Kidney epithelial cell (primary cell): Measurements from ENCODE around the gene MKRN1. TPM values are rescaled to one million over a fixed set of nuclear protein-coding genes. Genes with fewer than 3 reads are reported as not detected.

Source experiments
- DNase-seq: peaks from one replicate; pipeline ENCODE4 v3.0.0-alpha.2; 2010; ENCODE audit warnings: low read depth
- H3K27me3 ChIP-seq: 2 replicates; pipeline ENCODE4 v1.6.0; 2011; ENCODE audit warnings: low read length; ENCODE audit not compliant: control insufficient read depth, insufficient read depth
- H3K36me3 ChIP-seq: 2 replicates; pipeline ENCODE4 v1.5.1; 2011; ENCODE audit warnings: low read length; ENCODE audit not compliant: control insufficient read depth, insufficient read depth
- H3K4me3 ChIP-seq: 2 replicates; pipeline ENCODE4 v1.5.1; 2011; ENCODE audit warnings: low read depth, mild to moderate bottlenecking, control low read depth, low read length
- total RNA-seq: library from RNA; depleted of rRNA; stranded (reverse); fragments of >200 nt; gene quantifications from 2 replicates; pipeline ENCODE4 v1.2.3, GENCODE V29; 2015
- TF ChIP-seq, protein P1 (sequence below): IDR thresholded peaks from 2 replicates; pipeline ENCODE4 v1.5.1; 2011; ENCODE audit warnings: mild to moderate bottlenecking, moderate library complexity, low read length, control low read depth, inconsistent platforms; ENCODE audit not compliant: insufficient read depth, poor library complexity, severe bottlenecking

The MKRN1 gene
- total RNA-seq, 1 donor from 2014 or later: 58.3 TPM

DNA sequence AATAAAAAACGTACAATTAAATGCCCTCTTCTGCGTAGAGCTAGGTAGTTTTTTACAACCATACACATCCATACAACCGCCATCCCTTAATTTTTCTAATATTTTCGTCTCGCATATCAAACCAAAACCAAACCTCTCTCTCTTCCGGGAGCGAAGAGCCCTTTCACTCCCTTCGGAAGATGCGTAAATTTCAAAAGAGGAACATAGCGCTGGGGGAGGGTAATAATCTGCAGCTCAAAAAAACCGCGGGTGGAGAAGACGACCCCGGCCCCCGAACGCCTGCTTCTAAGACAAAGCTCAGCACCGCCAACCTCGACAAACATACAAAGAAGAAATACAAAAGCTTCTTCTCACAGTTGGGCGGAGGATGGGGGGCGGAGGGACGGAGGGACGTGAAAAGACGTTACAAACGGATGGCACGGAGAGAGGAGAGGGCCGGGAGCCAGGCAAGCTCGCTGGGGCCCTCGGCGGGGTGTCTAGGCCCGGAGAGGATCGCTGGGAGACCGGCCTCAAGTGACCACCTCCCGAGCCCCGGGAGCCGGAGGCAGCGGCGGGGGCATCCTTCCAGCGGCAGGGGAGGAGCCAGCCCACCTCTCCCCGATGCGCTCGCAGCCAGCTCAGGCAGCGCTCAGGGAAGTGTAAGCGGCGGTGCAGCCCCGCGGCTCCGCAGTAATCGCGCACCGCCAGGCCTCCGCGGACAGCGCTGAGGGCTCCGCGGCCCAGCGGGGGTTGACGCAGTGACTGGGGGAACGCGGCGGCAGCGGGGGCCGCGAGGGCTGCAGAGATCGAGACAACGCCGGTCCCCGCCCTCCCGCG is 851 bp downstream of the MKRN1 start:
- DNase-seq: no peak
- Histone ChIP-seq H3K27me3 (no peaks in the 10 kb centered on the region), H3K4me3 (peak overlapping the region; percentile 98), H3K36me3 (no peaks in the 10 kb centered on the region)
- TF ChIP-seq, protein P1, sequence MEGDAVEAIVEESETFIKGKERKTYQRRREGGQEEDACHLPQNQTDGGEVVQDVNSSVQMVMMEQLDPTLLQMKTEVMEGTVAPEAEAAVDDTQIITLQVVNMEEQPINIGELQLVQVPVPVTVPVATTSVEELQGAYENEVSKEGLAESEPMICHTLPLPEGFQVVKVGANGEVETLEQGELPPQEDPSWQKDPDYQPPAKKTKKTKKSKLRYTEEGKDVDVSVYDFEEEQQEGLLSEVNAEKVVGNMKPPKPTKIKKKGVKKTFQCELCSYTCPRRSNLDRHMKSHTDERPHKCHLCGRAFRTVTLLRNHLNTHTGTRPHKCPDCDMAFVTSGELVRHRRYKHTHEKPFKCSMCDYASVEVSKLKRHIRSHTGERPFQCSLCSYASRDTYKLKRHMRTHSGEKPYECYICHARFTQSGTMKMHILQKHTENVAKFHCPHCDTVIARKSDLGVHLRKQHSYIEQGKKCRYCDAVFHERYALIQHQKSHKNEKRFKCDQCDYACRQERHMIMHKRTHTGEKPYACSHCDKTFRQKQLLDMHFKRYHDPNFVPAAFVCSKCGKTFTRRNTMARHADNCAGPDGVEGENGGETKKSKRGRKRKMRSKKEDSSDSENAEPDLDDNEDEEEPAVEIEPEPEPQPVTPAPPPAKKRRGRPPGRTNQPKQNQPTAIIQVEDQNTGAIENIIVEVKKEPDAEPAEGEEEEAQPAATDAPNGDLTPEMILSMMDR: no peak

DNA sequence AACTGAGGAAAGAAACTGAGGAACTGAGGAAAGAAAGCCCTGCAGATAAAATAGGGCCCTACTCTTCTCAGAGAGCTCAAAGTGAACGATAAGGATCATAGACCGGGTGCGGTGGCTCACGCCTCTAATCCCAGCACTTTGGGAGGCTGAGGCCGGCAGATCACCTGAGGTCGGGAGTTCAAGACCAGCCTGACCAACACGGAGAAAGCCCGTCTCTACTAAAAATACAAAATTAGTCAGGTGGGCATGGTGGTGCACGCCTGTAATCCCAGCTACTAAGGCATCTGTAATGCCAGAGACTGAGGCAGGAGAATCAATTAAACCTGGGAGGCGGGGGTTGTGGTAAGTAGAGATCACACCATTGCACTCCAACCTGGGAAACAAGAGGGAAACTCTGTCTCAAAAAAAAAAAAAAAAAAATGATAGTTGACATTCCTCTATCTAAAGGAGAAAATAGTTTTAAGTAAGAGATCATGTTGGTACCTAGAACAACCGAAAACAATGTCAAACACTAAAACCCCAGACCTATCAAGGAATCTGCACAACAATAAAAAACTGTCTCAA is 2.5 kb downstream of the MKRN1 start:
- Histone ChIP-seq H3K36me3 (no peaks in the 10 kb centered on the region), H3K4me3 (no peak overlapping the region), H3K27me3 (no peaks in the 10 kb centered on the region)
- DNase-seq: no peak
- TF ChIP-seq, protein P1: no peak

DNA sequence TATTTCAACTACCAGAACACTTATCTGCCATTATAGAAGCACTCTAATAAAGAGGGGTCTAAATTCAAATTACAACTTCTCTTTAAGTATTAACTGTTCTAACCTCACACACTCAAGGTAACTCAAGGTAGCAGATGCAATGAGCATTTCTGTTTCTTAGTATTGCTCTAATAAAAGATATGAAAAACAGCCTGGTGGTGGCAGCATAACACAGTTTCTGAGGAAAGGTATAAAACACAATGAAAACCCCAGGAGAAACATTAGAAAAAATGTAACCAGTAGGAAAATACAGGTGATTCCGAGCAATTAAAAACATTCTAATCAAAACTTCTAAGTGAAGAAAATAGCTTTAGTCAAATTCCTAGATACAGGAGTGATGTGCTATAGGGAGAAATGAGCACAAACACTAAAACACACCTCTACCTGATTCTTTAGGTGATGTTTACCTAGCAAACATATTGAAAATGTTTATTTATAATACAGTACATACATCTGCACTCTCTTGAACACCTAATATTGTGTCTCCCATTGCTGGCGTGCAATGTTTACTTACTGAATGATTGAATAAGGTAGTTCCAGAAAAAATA is 3.5 kb downstream of the MKRN1 start:
- H3K4me3 ChIP-seq: no peak overlapping the region
- no peaks in the 10 kb centered on the region for H3K36me3 ChIP-seq
- TF ChIP-seq, protein P1: peak; percentile 53
- no peaks in the 10 kb centered on the region for H3K27me3 ChIP-seq
- no peak for DNase-seq

DNA sequence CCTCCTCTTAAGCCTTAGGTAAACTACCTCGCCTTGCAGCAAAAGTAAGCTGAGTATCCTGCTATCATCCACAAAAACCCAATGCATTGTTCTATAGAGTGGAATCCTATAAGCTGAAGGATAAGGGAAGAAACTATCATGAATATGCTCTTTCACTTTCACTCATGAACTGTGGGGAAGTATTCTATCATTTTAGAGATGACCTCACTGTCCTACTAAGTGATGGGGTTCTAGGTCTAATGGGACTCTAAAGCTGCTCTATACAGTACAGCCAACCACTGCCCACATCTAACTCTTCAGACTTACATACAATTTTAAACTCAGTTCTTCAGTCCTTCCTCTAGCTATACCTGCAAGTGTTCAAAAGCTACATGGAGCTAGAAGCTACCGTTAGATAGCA is 16.2 kb downstream of the MKRN1 start:
- TF ChIP-seq, protein P1: no peak
- DNase-seq: no peak
- Histone ChIP-seq H3K27me3 (no peaks in the 10 kb centered on the region), H3K36me3 (peaks cover 1% of the 10 kb centered on the region), H3K4me3 (no peak overlapping the region)

DNA sequence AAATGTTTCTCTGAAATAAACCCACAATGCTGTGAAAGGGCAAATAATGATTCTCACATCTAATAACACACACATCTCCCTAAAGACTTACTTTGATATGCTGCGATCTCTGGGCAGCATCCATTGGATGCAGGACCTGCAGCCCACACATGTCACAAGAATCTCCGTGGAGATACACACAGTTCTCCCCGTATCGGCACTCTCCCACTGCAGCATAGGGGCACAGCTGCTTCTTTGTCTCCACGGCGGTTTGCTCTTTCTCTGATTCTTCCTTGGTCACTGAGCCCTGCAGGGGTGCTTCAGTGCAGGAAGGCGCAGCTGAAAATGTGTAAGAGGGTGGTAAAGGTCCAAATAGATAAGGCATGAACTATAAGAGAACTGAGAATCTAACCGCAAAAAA is 20.4 kb downstream of the MKRN1 start:
- Histone ChIP-seq H3K27me3 (no peaks in the 10 kb centered on the region), H3K4me3 (no peak overlapping the region), H3K36me3 (no peaks in the 10 kb centered on the region)
- DNase-seq: no peak
- TF ChIP-seq, protein P1: no peak

DNA sequence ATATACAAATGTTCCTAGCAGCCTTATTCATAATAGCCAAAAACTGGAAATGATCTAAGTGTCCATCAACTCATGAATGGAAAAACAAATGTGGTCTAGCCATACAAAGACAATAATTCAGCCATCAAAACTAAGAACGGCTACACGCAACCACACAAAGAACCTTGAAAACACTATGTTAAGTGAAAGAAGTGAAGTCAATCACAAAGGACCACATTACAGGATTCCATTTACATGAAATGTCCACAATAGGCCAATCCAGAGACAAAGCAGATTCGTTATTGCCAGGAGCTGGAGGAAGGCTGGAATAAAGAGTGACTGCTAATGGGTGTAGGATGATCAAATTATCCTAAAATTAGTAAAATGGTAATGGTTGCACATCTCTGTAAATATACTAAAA is 21.1 kb downstream of the MKRN1 start:
- no peak for DNase-seq
- Histone ChIP-seq H3K36me3 (no peaks in the 10 kb centered on the region), H3K4me3 (no peak overlapping the region), H3K27me3 (no peaks in the 10 kb centered on the region)
- TF ChIP-seq, protein P1: no peak
